OCI-LY3 (cell line): ENCODE data around the gene ZAP70.

Experiments used
- CTCF ChIP-seq: fragments of 200-600, 300-600 bp; sonication (generic); IDR thresholded peaks from 2 replicates; pipeline ENCODE4 v1.5.1; 2014; ENCODE audit warnings: antibody characterized with exemption, low read length, low read depth
- EZH2phosphoT487 ChIP-seq: fragments of 200-600 bp; shearing (Covaris generic); IDR thresholded peaks from 2 replicates; pipeline ENCODE4 v1.6.1; 2018; ENCODE audit warnings: antibody characterized with exemption, mixed run types, low read depth

GRCh38 chr2:97737421-97738178, 24.2 kb downstream of the ZAP70 start:
- no peak for TF ChIP-seq CTCF
- no peak for TF ChIP-seq EZH2phosphoT487
